GM21737 (cell line): ENCODE data around the gene GPT2.
"Not testable (repeated sequence)": the region's sequence is repeated elsewhere in the genome, so short reads cannot be mapped to it uniquely, and the experiment has no call there.

Experiments used
- ATAC-seq: cut with Tn5 transposase; IDR thresholded peaks from one replicate; pipeline ENCODE4 v1.9.1; 2021; ENCODE audit warnings: mild to moderate bottlenecking, moderate library complexity; ENCODE audit not compliant: unreplicated experiment

Gene GPT2

GRCh38 chr16:46862555-46863447 is 21.4 kb upstream of the GPT2 start:
- ATAC-seq, result no peak

DNA sequence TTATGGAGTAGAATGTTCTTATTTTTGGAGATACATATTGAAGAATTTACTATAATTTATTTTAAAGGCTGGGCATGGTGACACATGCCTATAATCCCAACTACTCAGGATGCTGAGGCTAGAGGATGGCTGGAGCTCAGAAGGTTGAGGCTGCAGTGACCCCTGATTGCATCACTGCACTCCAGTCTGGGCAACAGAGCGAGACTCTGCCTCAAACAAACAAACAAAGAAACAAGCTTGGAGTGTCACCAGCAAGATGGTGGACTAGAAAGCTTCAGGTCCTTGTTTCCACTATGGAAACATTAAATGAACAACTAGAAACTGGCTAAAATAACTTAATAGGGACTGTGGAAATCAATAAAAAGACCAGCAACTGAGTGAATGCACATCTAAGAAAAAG is 17.9 kb upstream of the GPT2 start:
- ATAC-seq, result no peak

DNA sequence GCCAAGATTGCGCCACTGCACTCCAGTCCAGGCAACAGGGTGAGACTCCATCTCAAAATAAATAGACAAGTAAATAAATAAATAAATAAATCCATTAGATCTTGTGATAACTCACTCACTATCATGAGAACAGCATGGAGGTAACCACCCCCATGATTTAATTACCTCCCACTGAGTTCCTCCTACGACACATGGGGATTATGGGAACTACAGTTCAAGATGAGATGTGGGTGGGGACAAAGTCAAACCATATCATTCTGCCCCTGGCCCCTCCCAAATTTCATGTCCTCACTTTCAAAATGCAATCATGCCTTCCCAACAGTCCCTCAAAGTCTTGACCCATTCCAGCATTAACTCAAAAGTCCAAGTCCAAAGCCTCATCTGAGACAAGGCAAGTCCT is 16.7 kb upstream of the GPT2 start:
- not testable (repeated sequence) for ATAC-seq

- not testable (repeated sequence) for ATAC-seq
Observed at GRCh38 chr16:46868891-46869290, 15.3 kb upstream of the GPT2 start.

DNA sequence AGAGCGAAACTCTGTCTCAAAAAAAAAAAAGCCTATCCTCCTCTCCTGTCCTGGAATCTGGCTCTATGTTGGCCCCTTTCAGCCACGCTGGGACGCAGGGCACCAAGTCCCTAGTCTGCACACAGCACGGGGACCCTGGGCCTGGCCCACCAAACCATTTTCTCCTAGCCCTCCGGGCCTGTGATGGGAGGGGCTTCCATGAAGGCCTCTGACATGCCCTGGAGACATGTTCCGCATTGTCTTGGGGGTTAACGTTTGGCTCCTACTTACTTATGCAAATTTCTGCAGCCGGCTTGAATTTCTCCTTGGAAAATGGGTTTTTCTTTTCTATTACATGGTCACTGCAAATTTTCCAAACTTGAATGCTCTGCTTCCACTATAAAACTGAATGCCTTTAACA is 12.6 kb upstream of the GPT2 start:
- no peak for ATAC-seq

DNA sequence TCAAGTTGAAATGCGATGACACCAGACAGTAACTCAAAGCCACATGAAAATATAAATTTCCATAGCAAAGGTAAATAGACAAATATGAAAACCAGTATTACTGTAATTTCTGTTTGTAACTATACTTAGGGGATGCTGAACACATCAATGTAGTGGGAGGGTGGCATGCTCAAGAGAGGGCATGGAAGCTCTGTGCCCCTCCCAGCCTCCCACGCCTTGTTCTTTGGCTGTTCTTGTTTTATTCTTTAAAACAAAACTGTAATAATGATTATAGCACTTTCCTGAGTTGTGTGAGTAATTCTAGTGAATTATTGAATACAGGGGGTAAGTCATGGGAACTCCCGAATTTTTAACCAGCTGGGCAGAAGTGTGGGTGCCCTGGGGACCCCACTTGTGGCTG is 11.0 kb upstream of the GPT2 start:
- no peak for ATAC-seq

DNA sequence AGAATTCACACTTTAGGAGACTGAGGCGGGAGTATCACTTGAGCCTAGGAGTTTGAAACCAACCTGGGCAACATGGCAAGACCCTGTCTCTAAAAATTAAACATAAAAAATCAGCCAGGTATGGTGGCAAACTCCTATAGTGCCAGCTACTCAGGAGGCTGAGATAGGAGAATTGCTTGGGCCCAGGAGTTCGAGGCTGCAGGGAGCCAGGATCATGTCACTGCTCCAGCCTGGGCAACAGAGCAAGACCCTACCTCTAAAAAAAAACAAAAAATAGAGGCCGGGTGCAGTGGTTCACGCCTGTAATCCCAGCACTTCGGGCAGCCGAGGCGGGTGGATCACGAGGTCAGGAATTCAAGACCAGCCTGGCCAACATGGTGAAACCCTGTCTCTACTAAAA is 8.9 kb upstream of the GPT2 start:
- ATAC-seq, result no peak

GRCh38 chr16:46882304-46882939 is 1.7 kb upstream of the GPT2 start:
- ATAC-seq, result no peak

DNA sequence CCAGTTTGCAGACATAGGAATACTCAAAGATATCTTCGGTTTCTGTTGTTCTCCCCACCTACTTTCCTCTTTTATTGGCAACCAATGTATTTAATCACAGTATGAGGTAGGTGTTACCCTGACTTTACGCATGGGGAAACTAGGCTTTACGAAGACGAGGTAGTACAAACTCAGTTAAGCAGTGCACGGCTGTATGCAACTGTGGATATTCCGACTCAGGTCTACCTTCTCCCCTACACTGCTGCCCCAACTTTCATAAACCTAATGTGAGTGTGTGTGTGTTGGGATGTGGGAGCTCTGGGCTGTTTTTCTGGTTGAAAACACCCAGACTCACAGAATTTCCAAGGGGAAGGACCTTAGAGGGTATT is 1.2 kb upstream of the GPT2 start:
- no peak for ATAC-seq

- no peak for ATAC-seq
Observed at GRCh38 chr16:46883353-46883689, 841 bp upstream of the GPT2 start.

DNA sequence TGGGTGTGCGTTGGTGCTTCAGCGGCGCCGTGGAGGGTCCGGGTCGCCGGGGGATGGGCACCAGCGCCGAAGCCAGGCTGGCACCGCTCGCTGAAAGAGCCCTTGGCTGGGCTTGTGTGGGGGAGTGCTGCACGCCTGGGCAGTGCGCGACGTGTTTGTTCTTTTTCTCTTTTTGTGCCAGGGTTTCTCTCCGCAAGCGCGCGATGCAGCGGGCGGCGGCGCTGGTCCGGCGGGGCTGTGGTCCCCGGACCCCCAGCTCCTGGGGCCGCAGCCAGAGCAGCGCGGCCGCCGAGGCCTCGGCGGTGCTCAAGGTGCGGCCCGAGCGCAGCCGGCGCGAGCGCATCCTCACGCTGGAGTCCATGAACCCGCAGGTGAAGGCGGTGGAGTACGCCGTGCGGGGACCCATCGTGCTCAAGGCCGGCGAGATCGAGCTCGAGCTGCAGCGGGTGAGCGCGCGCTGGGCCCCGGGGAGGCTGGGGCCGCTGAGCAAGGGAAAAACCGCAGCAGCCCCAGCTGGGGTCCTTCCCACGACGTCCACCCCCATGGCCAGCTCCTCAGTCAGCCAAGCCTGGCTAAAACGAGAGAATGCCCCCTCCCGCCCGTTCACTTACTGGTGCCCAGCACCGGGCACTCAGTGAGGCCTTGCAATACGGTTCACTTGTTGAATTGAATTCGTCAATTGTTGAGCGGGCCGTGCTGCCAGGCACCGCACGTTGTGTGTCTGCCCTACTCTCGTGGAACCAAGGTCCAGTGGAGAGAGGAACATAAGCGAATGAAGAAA is 541 bp downstream of the GPT2 start:
- ATAC-seq, result peak; percentile 14

DNA sequence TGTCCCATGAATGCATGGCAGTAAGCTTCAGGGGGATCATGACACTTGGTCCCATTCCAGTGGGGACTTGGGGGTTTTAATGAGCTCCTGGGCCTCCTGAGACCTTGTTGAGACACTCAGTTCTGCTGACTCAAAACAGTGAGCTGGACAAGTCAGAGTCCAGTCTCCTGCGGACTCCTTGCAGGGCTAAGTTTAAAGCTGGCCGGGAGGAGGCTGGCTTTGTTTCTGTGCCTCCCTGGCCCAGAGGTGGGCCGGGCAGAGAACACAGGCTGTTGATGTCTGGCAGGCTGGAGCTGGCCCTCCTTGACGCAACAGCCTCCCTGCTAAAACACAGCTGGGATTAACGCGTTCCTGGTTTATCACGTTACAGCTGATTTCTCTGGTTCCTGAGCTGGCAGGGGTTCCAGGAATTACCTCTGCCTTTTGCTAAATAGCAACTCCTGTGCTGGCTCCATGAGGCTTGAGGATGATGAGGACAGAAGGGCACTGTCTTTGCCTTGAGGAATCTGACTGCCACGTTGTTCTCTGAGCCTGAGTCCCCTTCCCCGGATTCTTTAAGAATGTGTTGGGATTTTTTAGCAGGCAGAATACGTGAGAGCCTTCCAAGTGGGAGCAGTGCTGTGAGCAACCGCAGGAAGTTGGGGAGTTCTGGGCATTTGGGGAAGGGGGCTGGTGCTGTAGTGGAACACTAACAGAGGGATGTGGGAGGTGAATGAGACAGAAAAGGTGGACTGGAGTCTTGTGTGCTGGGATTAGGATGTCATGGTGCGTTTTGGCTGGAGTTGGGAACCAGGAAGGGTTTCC is 2.0 kb downstream of the GPT2 start:
- ATAC-seq, result no peak

- no peak for ATAC-seq
Observed at GRCh38 chr16:46886764-46887523, 2.8 kb downstream of the GPT2 start.

DNA sequence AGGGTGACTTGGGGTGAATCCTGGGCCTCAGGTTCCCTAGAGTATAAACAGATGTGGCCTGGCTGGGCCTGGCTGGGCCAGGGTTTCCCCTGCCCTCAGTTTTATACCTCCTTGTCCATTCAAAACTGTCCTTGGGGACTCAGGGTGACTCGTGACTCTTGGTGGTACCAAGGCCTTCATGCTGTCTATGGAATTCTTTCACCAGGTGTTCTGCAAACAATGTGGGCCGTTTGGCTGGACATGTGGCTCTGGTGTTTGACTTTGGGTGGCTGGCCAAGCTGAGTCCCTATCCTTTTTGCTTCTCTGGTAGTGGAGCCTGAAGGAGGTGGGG is 3.3 kb downstream of the GPT2 start:
- ATAC-seq, result no peak

GRCh38 chr16:46889245-46889941 is 5.2 kb downstream of the GPT2 start:
- ATAC-seq, result no peak

DNA sequence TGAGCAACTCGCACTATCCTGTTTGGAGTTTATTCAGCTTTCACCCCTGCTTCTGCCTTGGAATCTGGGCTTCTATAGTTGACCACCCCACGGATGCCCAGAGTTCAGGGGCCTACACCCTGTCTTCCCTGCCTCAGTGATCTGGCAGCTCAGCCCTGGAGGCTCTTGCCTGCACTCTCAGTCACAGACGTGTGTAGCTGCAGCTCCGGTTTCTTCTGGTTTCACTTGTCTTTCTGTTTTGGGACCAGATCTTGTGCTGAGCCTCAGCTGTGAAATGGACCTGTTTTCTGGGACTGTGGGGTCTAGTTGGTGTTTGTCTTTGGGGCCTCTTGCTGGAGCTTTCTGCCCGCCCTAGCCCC is 5.8 kb downstream of the GPT2 start:
- no peak for ATAC-seq

GRCh38 chr16:46891910-46892309 is 7.7 kb downstream of the GPT2 start:
- no peak for ATAC-seq

DNA sequence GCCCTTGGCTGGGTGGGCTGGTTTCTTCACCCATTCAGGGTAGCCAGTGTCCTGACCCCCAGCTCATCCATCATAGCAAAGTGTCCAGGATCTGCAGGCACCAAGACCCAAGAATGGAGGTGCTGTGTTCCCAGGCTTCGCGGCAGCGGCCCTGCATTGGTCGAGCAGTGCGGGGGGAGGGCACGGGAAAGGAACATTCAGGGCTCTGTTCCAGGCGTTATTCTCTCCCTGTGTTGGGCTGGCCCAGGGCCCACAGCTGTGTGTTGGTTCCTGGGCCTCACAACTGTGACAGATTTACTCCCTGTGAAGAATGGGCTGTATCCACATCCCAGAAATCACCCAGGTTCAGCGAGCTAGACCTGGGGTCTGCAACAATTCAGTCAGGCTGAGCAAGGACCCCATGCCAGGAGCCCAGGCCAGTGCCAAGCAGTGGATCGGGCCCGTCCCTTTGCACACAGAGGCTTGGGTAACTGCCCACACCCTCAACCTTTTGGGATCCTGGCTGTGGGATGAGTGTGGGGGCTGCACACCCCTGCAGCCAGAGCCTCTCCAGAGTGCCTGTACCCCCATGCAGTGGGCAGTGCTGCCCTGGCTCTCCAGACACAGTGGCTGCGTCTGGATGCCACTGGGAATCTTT is 10.0 kb downstream of the GPT2 start:
- ATAC-seq, result no peak
